NCI-H510A treated with DMSO at 0.1 percent for 48 hours (cell line): ENCODE measurements around the gene RNF145.
"Not testable (repeated sequence)": the region's sequence is repeated elsewhere in the genome, so short reads cannot be mapped to it uniquely, and the experiment has no call there.

Experiments used
- DNase-seq: peaks from one replicate; lab custom pipeline; 2025; lab: John Stamatoyannopoulos, UW

The RNF145 gene

DNA sequence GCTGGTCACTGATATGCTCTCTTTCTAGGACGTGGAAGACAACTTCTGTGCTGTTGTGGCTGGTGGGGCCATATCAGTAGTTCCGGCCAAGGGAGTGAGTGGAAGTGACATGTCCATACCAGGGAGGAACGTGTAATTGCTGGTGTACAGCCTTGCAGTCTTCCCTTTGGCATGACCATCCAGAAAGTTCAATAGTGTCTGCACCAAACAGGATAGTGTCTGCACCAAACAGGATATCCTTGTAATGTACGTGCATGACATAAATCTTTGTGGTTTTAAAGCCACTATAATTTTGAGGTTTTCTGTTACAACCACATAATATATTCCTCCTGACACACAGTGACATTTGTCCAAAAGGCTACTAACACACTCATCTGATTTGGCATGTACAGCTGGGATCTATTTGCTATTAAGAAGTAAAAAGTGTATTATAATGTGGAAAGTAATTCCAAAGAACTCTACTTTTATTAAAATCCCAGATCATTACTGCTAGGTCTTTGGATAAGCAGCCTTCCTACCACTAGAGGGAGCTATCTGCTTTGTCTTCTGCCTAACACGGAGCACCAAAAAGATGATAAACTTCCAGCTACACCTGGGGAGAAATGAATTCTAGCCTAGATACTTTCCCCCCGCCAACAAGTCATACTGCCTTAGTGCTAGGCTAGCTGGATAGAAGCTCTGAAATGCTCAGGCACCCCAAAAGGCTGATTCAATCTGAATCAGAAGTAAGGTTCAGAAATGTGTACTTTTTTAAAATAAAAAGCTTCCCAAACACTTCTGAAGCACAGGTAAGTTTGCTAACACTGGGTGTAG is 52.7 kb downstream of the RNF145 start:
- peak; percentile 49 for DNase-seq

GRCh38 chr5:159155960-159156359 is 53.4 kb downstream of the RNF145 start:
- no peak for DNase-seq

- DNase-seq = no peak
Measured at GRCh38 chr5:159152876-159153275, 56.5 kb downstream of the RNF145 start.

DNA sequence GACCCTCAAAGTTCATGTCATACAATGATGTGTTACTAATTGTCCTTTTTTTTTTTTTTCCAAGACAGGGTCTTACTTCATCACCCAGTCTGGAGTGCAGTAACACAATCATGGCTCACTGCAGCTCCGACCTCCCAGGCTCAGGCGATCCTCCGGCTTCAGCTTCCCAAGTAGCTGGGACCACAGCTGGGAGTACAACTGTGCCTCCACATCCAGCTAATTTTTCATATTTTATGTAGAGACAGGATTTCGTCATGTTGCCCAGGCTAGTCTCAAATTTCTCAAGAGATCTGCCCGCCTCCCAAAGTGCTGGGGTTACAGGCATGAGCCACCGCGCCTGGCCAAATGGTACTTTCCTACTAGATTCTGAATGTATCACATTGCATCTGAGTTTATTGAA is 60.3 kb downstream of the RNF145 start:
- DNase-seq = no peak

DNA sequence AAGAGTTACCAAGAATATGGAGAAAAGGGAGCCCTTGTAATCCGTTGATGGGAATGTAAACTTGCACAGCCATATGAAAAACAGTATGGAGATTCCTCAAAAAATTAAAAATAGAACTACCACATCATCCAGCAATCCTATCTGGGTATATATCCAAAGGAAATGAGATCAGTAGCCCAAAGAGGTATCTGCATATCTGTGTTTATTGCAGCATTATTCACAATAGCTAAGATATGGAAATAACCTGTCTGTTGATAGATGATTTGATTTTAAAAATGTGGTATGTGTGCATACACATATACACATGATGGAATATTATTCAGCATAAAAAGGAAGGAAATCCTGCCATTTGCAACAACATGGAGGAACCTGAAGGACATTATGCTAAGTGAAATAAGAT is 61.4 kb downstream of the RNF145 start:
- no peak for DNase-seq

DNA sequence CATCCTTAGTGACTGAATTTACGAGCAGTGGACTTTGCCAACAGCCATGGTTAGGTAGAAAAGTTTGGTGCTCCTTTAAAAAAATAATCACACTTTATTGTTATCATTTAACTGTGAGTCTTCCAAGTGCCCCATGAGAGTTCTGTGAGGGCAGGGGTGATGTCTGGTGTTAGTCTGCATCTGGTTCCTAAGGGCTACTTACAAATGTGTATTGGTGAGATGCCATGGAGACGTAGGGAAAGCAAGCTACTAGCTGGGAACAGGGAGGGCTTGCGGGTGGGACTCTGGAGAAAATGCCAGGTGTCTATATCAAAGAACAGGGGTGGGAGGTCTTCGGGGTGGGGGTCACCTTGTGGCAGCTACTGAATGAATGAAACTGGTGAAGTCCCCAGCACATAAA is 62.5 kb downstream of the RNF145 start:
- DNase-seq = no peak

DNA sequence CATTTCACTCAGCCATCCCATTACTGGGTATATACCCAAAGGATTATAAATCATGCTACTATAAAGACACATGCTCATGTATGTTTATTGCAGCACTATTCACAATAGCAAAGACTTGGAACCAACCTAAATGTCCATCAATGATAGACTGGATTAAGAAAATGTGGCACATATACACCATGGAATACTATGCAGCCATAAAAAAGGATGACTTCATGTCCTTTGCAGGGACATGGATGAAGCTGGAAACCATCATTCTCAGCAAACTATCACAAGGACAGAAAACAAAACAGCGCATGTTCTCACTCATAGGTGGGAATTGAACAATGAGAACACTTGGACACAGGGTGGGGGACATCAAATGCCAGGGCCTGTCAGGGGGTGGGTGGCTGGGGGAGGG is 64.2 kb downstream of the RNF145 start:
- DNase-seq = not testable (repeated sequence)

DNA sequence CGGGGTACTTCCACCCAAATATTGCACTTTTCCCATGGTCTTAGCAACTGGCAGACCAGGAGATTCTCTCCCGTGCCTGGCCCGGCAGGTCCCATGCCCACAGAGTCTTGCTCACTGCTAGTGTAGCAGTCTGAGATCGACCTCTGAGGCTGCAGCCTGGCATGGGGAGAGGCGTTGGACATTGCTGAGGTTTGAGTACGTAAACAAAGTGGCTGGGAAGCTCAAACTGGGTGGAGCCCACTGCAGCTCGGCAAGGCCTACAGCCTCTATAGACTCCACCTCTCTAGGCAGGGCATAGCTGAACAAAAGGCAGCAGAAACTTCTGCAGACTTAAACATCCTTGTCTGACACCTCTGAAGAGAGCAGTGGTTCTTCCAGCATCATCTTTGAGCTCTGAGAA is 69.6 kb downstream of the RNF145 start:
- no peak for DNase-seq

DNA sequence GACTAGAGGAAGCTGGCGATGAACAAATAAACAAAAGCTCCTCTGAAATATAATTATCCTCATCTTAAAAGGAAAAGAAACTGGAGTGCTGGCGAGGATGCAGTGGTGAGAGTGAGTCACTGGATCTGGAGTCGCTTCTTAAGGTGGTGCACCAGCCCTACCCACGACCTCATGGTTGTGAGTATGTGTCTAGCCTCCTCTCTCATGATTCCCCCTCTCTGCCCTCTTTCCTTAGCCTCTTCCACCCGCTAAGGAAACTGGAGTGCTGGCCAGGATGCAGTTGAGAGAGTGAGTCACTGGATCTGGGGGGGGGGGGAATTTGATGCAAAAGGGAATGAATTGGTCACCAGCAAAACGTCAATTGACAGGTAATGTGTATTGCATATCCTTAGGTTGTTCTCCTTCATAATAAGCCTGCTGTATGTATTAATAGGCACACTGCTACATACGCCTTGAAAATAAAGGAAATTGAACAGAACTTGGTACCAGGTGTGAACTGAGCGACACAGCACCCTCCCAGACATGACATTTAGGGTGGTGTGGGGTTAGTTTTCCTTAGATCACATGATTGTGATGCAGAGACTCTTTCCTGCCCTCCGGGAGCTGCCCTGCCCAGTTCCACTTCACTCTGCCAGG is 73.3 kb downstream of the RNF145 start:
- no peak for DNase-seq

DNA sequence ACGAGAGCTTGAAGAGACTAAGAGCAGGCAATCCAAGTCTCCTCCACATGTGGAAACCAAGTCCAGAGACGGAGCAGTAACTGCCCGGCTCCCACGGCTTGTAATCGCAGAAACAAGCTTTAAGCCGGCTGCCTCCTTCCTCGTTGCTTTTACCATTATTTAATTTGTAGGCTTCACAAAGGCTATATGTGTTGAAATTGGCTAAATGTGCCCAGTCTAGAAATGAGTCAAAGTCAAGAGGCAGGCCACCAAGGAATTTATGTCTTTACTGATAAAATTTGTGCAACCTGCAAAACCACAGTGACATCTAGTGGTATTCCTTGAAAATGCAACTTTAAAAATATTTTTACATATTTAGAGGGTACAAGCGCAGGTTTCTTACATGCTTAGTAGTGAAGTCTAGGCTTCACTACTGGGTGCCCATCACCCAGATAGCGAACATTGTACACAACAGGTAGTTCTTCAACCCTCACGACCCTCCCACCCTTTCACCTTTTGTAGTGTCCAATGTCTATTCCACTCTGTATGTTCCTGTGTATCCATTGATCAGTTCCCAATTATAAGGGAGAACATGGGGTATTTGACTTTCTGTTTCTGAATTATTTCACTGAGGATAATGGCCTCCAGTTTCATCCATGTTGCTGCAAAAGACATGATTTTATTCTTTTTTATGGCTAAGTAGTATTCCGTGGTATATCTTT is 76.2 kb downstream of the RNF145 start:
- DNase-seq = peak; percentile 22

DNA sequence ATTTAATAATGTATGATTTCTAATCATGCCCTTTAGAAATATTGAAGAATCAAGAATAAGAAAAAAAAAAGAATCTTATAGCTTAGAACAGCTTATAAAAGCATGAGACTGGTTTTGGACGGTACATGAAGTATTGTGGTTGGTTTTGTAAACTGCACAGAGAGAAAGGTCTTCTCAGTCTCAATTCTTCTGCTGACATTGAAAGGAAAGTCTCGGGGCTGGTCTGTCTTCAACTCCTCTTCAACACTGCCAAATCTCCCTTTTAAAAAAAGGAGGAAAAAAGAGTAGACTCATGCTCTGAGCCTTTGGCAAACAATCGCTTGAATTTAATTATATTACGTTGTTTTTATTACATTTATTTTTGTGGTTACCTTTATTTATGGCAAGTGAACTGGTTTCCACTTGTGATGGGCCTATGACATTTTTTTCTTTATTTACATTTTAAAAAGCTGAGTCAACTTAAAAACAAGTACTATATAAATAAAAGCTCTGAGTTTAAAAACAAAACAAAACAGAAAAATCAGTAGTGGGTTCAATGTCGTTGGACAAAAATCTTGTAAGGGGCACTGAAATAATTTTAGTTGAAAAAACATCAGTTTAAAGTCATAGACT is 76.8 kb downstream of the RNF145 start:
- DNase-seq = no peak

DNA sequence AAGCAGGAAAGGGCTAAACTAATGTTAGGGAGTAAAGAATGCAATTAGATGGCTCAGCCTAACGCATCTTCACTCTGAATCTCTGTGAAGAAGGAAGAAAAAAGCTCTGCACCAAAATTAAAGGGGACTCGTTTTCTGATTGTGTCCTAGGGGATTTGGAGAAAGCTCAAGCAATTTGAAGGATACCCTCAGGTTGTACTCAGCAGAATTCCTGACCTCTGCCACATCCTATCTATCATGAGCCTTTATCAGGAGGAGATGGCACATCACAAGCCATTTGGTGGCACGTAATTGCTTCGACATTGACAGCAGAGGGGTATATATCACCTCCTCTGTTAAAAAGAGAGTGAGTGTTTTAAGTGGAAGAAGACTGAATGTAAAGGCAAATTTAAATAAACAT is 77.4 kb downstream of the RNF145 start:
- no peak for DNase-seq

- DNase-seq = no peak
Measured at GRCh38 chr5:159130871-159131270, 78.5 kb downstream of the RNF145 start.

DNA sequence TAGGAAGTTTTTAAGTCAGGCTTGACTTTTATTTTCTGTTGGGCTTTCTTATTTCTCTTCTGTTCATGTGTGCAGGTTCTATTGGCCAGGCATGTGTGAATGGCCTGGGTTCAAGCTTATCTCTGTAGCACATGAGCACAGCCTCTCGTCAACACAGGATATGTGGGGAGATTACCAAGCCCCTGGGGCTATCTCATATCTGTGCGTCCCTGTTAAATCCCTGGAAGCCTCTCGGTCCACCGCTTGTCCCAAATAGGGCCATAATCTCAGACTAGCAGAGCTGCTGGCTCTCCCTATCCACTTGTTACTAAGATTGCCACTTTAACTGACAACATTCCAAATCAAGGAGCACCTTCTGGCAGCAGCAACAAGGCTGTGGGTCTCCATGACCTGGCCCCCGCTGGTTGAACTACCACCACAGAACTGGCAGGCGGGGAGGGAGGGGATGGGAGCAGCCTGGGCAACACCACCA is 81.2 kb downstream of the RNF145 start:
- no peak for DNase-seq

DNA sequence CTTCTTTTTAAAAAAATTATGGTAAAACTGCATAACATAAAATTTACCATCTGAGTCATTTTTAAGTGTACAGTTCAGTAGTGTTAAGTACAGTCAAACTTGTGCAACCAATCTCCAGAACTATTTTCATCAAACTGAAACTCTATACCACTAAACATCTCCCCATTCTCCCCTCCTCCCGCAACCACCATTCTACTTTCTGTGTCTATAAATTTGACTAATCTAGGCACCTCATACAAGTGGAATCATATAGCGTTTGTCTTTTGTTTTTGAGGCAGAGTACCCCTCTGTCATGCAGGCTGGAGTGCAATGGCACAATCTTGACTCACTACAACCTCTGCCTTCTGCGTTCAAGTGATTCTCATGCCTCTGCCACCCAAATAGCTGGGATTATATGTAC is 85.7 kb downstream of the RNF145 start:
- DNase-seq = no peak

GRCh38 chr5:159123189-159123588 is 86.2 kb downstream of the RNF145 start:
- no peak for DNase-seq

GRCh38 chr5:159121061-159121460 is 88.3 kb downstream of the RNF145 start:
- no peak for DNase-seq

- DNase-seq = no peak
Measured at GRCh38 chr5:159120446-159120845, 88.9 kb downstream of the RNF145 start.

GRCh38 chr5:159119842-159120241 is 89.5 kb downstream of the RNF145 start:
- DNase-seq = not testable (repeated sequence)

DNA sequence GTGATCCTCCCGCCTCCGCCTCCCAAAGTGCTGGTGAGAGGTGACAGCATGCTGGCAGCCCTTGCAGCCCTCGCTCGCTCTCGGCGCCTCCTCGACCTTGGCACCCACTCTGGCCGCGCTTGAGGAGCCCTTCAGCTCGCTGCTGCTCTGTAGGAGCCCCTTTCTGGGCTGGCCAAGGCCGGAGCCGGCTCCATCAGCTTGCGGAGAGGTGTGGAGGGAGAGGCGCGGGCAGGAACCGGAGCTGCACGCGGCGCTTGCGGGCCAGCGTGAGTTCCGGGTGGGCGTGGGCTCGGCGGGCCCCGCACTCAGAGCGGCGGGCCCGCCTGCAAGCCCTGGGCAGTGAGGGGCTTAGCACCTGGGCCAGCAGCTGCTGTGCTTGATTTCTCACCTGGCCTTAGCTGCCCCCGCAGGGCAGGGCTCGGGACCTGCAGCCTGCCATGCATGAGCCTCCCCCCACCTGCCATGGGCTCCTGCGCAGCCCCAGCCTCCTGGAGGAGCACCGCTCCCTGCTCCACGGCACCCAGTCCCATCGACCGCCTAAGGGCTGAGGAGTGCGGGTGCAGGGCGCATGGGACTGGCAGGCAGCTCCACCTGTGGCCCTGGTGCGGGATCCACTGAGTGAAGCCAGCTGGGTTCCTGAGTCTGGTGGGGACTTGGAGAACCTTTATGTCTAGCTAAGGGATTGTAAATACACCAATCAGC is 90.2 kb downstream of the RNF145 start:
- not testable (repeated sequence) for DNase-seq

GRCh38 chr5:159113405-159113804 is 95.9 kb downstream of the RNF145 start:
- no peak for DNase-seq

DNA sequence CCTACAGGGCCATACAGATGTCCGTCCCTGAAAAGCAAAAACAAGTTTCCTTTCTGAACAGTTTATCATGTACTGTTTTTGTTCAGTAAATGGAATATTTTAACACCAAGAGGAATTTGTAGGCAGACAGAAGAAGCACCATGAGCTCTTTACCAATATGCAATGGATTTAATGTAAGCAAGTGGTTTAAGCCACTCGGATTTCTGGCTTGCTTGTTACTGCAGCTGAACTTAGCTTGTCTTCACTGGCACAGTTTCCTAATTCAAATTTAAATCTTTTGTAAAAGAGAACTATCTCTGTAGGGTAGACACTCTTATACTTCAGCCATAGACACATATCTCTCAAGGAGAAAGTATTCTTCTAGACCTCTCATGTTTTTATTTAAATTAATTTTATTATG is 96.9 kb downstream of the RNF145 start:
- no peak for DNase-seq
